GM19397 (cell line): ENCODE data around the gene CDH15.

Experiments
- ATAC-seq: cut with Tn5 transposase; IDR thresholded peaks from one replicate; pipeline ENCODE4 v1.9.1; 2021; ENCODE audit warnings: mild to moderate bottlenecking, moderate library complexity; ENCODE audit not compliant: unreplicated experiment

CDH15 gene

DNA sequence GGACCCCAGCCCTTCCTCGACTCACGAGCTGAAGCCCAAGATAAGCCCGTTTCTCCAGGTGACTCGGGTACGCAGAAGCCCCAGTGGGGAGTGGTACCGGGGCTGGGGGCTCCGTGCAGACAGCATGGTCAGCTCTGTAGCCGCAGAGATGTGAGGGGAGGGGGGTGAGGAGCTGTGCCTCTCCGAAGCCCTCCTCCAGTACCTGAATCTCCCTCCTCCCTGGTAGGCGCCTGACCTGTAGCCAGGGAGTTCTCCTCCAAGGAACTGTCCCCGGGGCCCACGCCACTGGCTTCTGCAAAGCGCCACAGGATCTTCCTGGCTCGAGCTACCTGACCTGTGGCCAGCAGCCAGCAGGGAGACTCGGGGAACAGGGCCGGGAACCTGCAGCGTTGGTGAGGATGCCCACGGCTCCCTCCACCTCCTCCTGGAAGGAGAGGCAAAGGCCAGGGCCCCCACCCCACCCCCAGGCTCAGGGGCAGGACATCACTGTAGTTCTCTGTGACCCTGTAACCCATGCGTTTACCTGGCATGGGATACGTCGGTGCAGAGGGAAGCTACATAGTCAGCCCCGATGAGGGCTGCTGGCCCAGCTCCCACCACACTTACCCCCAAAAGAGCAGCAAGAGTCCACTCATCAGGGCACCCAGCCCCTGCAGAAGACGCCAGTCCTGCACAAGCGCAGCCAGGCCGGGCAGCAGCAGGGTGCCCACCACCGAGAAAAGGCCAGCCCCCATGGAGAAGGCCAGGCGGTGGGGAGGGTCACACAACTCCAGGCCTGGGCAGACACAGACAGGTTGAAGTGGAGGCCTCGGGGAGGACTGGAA lies 27.1 kb downstream of the CDH15 start:
- no peak for ATAC-seq

DNA sequence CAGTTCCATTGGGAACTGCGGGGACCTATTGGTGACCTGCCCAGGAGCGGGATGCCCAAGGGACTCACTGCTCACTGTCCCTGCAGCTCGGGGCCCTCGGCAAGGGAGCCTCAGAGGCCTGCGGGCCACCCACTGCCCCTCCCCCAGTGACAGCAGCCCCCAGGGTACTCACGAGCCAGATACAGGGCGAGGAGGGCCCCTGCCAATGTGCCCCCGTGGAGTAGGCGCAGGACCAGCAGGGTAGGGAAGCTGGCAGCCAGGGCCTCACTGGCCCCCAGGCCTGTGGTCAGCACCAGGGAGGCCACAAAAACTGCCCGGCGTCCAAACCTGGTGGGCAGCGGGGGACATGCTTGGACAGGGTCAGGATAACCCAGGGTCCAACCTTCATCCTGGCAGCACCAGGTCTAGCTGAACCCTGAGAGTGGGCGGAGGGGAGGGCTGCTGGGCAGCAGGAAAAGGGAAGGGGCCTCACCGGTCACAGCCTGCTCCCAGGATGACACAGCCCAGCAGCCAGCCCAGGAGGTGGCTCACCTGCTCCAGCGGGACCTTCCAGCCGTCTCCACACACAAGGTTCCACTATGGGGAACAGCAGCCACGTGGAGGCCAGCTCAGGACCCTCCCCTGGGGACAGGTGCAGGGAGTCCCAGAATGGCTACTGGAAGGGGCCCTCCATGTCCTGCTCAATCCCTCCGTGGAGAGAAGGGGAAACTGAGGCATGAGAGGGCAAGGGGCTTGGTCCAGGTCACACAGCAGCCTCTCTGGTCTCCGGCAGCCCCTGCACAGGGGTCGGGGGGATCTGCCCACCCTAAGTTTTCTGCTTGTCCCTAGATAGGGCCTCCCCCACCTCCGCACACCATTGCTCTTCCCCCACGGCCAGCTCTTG lies 27.9 kb downstream of the CDH15 start:
- no peak for ATAC-seq

DNA sequence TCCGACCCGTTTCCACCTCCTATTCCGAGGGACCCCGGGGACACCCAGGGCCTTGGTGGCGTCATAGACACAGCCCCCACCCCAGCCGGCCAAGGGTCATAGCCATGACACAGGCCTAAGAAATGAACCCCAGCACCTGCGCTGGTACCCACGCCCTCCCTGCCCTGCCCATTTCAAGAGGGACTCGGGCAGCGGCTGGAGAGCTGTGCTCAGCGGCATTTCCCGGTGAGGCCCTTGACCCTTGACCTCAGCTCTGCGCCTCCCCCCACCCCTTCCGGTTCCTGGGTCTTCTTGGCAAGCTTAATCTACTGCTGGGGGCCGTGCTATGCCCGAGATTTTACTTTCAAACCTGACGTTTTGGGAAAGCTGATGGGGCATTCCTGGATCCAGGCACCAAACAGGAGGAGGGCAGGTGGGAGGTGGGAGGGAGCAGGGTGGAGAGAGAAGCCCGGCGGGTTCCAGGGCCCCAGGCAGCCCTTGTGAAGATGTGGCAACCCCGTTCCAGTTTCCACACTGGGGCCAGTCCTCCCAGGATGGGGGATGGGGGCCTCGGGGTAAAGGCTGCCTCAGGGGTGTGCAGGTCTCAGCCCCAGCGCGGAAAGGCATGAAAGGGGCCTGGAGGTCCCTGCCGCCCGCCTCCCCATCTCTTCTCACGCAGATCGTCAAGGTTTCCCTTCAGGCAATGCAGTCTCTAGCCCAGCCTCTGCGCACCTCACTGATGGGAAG lies 28.7 kb downstream of the CDH15 start, which contains the start of gene SLC22A31:
Gene SLC22A31, minus strand, starts transcription at position 414 of the 726 bp plus-strand sequence. Its CDS starts 36 bp downstream, at position 378.
- ATAC-seq = no peak

DNA sequence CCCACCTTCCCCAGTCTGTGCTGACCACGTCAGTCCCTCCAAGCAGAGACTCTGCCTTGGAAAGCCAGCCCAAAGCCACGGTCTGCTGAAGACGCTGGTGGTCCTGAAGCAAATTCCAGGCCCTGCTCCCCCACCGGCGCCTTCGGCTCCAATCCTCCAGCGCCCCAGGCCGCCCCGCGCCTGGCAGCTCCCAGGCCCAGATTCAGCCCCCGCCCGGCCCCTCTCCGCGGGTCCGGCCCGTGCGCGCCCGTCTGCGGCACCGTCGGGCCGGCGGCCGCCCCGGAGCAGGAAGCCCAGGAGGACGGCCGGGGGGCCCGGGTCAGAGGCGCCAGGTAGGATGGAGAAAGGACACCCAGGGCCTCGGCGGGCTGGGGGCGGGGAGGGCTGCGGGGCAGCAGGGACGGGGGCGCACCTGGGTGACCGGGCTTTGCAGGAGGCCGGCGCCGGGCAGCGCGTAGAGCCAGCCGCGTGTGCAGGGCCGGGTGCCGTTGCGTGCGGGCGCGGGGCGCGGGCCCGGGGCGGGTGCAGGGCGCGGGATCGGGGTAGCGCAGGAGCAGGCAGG lies 29.4 kb downstream of the CDH15 start:
- no peak for ATAC-seq

DNA sequence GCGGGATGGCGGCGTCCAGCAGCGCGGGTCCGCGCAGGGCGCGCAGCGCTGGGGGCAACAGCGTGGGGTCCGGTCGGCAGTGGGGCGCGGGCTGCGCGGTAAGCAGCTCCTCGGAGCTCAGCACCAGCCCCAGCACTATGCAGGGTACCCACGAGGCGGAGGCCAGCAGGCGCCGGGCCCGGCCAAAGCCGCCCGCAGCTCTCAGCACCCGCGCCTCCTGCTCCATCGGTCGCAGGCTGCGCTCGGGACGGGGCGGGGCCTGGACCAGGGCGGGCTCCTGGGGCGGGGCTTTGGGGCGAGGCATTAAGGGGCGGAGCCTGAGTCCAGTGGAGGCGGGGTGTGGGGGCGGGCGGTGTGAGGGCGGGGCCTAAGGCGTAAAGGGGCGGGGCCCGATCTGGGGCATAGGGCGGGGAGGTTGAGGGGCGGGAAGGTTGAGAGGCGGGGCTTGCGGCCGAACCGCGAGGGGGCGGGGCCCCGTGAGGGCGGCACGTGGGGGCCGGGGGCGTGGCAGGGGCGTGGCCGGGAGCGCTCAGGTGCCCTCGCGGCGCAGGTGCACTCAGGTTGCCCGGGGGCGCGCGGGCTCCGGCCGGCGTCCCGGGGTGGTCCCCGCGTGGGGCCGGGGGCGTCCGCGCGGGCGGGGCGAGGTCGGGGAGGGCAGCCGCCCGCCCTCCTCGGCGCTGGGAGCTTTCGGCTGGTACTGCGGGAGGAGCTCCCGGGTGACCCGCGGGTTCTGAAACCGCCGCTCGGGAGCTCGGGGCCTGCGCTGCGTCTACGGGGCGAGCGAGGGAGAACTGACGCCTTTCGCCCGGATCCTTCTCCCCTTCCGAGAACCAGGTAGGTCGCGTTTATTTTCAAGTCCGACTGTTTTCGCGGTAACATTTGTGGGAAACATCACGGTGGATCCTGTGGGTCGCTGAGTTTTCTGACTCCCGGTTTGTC lies 30.2 kb downstream of the CDH15 start:
- no peak for ATAC-seq

DNA sequence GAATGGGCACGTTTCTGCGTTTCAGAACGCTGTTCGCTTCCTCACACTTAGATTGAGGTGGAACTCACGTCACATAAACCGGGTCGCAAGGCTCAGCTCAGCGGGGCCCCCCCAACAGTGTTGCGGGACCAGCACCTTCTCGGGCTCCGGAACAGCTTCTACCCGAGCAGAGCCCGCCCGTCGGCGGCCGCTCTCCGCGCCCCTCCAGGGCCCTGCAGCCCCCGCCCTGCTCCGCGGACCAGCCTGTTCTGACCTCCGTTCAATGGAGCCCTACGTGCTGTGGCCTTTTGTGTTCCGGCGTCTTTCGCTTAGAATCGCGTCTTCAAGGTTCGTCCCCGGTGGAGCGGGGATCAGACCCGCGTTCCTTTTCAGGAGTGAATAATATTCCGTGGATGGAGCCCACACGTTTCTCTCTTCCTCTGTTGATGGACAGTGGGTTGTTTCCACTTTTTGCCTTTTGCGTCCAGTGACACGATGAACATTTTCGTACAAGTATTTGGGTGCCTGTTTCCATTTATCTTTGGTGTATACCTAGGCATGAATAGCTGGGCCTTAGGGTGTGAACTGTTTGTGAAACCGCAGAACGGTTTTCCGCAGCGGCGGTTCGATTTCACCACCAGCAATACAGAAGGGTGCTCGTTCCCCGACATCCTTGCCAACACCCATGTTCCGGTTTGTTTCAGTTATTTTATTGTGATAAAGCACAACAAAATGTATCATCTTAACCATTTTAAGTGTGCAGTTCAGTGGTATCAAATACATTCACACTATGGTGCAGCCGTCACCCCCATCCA lies 31.1 kb downstream of the CDH15 start:
- no peak for ATAC-seq

DNA sequence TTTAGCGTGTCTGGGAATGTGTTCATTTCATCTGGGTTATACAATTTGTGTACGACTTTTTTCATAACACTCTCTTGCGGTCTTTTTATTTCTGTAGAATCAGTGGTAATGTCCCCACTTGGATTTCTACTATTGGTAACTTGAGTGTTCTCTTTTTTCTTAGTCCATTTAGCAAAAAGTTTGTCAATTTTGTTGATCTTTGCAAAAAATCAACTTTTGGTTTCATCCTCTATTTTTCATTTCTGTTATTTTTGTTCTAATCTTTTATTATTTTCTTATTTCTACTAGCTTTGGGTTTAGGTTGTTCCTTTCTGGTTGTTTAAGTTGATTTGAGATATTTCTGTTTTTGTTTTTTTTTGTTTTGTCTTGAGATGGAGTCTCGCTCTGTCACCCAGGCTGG lies 36.4 kb downstream of the CDH15 start:
- ATAC-seq = no peak

DNA sequence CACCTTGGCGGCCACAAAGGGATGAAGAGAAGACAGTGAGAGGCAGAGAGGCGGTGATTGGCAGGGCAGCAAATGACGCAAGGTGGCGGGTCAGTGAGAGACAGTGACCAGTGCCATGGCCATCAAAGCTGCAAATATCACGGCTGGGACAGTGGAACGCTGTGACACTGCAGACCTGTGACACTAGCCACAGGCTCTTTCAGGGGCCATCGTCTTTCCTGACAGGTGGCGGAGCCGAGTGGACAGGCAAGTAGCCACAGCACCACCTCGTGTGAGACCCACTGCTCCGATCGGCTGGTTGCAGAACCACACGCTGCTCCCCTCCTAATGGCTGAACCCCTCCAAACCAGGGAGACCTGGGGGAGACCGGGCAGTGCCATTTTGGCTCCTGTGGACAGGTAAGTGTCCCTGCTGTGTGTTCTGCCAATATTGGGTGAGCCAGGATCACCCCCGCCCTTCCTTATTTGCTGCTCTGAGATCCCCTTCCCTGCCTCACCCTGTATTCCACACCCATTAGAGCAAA lies 38.0 kb downstream of the CDH15 start:
- ATAC-seq = no peak

DNA sequence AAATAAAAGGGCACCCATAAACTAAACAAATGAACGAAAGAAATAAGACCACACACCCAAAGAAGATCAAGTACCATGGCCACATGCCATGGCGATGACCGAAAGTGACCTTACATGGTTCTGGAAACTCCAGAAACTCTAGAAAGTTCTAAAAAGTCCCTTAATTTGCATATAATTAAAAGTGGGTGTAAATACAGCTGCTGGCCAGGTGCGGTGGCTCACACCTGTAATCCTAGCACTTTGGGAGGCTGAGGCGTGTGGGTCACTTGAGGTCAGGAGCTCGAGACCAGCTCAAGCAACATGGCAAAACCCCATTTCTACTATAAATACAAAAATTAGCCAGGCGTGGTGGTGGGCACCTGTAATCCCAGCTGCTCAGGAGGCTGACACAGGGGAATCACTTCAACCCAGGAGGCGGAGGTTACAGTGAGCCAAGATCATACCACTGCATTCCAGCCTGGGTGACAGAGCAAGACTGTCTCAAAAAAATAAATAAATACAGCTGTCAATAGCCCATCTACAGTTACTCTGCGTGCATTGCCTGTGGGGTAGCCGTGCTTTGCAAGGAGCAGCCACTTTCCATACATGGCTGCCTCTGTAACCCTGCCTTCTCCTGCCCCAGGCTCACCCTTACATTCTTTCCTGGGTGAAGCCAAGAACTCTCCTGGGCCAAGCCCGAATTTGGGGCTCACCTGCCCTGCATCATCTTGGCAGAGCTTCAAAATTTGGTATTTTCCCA lies 38.8 kb downstream of the CDH15 start:
- no peak for ATAC-seq

DNA sequence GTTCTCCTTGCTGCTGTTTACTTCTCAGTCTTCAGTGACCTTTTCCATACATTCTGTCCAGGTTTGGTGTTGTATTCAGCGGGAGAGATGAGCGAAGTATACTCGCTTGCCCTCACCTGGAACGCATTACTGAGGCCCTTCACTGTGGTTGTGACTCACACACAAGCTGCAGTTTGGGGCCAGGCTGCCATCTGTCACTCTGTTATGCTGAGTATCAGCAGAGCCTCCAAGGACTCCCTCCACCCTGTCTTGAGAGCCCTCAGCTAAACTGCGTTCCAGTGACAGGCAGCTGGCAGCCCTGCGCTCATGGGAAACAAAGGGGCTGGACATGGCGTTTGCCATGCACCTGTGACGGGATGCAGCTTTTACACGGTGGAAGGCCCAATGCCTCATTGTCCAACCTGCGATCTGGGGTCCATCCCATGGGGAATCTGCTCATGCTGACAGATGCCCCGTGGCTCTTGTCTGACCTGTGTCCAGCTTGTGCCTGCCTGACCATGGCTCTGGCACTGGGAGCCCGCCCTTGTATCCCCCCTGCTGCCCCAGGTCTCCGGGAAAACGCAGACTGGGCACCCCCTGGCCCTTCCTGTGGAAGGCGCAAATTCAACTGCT lies 39.5 kb downstream of the CDH15 start:
- no peak for ATAC-seq

DNA sequence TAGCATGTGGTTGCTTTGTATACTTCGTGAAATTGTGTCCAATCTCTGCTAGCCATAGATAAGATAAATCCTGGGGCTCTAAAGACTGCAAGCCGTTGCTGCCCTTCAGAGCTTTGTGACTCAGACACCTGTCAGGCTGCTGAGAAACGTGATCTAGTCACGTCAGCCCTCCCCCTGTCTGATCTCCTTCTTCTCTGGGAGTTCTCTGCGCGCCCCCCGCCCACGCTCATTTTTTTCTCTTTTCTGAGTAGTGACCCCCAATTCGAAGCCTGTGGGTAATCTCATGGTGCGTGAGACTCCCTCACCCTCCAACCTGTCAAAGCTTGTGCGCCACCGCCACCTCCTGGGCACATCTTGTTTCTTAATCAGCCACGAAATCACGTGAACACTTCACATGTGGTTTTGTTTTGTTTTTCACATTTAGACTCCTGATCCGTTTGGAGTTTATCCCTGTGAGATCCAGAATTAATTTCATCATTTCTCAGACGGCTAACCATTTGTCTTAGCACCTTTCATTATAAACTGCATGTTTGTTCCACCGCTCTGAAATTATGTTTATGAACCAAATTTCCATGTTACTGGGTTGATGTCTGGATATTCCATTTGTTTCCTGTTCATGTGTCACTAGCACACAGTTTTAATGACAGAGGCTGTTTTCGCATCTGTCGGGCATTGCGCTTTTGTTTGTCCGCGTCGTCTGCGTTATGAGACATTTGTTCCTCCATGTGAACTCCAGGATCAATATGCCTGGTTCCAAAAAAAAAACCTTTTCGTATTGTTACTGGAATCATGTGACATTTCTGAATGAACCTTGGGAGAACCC lies 45.0 kb downstream of the CDH15 start:
- ATAC-seq = no peak

DNA sequence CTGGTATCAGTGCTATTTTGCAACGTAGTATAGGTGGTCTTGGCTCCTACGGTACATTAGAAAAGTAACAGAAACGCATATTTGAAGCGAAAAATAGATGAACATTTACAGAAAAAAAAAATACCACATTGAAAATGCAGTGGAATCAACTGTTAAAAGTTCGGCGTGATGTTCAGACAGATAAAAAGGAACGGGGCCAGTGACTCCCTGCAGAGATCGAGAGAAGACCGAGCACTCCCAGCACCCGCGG lies 45.5 kb downstream of the CDH15 start:
- no peak for ATAC-seq

DNA sequence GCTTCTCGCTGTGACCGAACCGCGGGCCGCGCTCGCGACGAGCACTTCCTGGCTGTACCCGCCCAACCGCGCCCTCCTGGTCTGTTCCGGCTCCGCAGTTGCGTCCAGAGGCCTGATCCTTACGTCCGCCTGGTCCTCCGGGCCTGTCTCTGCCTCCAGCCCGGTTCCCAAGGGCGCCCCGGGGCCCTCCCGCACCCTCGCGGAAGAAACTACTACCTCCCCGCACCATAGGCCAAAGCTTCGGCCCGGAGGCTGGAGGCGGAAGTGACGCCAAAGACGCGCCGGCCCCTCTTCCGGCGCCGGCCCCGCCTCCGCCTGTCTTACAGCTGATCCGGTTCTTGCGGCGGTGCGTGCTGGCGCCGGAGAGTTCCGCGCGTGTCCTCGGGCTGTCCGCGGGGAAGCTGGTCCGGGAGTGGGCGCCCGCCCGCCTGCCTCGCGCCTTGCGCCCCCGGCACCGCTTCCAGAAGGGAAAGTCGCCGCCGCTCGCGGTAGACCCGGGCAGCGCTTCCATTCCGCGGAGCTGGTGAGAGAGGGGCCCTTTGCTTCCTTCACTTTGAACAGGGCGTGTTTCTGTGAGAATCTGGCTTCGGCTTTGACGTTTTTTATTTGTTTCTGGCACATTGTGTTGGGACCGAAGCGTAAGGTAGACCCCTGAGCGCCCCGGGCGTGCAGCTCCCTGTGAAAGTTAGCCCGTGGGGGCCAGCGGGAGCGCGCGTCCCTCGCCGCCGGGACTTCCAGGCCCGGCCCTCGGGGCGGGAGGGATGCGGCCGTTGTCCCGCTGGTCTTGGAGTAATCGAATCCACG lies 46.0 kb downstream of the CDH15 start, which contains the start of gene ZNF778:
Gene ZNF778, plus strand, starts transcription at position 316 of the 804 bp plus-strand sequence. CDS start 3,425 bp downstream, outside the sequence.
- peak; percentile 87 for ATAC-seq

DNA sequence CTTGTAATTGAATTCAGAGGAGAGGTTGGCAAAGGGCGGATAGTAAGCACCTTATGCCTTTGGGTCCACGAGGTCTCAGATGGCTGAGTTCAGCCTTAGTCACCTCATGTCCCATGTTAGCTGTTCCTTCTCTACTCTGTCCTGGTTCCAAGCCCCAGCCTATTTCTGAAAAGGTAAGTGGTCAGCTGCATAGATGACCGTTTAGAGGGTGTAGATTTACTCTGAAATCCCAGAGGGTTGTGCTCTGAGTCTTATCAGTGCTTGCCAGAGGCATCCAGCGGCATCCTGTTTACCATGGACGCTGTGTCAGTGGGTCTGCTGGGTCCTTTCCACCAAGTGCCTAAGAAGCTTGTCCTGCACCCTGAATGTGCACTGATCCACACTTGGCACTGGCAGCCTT lies 47.8 kb downstream of the CDH15 start:
- no peak for ATAC-seq

DNA sequence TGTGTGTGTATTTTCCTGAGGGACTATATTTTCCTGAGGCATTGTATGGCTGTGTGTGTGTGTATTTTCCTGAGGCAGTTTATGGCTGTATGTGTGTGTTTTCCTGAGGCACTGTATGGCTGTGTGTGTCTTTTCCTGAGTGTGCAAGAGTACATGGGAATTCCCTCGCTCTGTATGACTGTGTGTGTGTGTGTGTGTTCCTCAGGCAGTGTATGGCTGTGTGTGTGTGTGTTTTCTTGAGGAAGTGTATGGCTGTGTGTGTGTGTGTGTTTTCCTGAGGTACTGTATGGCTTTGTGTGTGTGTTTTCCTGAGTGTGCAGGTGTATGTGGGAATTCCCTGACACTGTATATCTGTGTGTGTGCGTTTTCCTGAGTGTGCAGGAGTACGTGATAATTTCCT lies 50.1 kb downstream of the CDH15 start:
- no peak for ATAC-seq

DNA sequence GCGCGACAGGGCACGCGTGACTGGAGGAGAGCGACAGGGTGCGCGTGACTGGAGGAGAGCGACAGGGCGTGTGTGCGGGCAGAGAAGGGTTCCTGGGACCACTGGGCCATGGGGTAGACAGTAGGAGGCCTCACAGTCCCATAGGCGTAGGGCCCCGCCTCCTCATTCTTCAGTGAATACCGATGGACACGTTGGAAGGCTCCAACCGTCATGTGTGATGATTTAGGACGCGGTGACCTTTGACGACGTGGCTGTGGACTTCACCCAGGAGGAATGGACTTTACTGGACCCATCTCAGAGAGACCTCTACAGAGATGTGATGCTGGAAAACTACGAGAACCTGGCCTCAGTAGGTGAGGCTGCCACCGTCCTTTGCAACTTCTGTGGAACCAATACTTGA lies 51.4 kb downstream of the CDH15 start:
- ATAC-seq = no peak
